Cardiac septum (tissue), 1 donor: ENCODE data around the gene AMFR. TPM values are rescaled to one million over a fixed set of nuclear protein-coding genes. Genes with fewer than 3 reads are reported as not detected.

Source experiments
- DNase-seq: peaks from one replicate; pipeline ENCODE4 v3.0.0-alpha.2; 2020; ENCODE audit warnings: low spot score
- intact Hi-C: fragments of 100-400 bp; cut with DNase I; formaldehyde crosslinking; loops from one replicate; pipeline ENCODE4 v1.14.0; 2022
- total RNA-seq: library from RNA; stranded (reverse); fragmentation: NEBNext Ultra II Directional; extraction: Animal tissue kit (Norgen Biotek cat#: 25700); gene quantifications from one replicate; pipeline ENCODE4 v1.2.1, GENCODE V29; 2021
- donor health status: DM: no; HTN: no; CAD: no.

The AMFR gene
- total RNA-seq, 1 donor from 2014 or later, result 79.4 TPM

GRCh38 chr16:56426585-56426984, 1.2 kb upstream of the AMFR start:
- DNase-seq, result no peak
- intact Hi-C loops, result no loop called here

GRCh38 chr16:56424791-56425438, 430 bp downstream of the AMFR start:
- DNase-seq, result peak; percentile 79
- intact Hi-C loops, result no loop called here

- intact Hi-C loops, result no loop called here
- no peak for DNase-seq
Observed at GRCh38 chr16:56424404-56424764, 961 bp downstream of the AMFR start.

GRCh38 chr16:56423584-56424403, 1.6 kb downstream of the AMFR start:
- DNase-seq, result no peak
- intact Hi-C loops, result no loop called here

- no peak for DNase-seq
- intact Hi-C loops, result no loop called here
Observed at GRCh38 chr16:56422896-56423441, 2.4 kb downstream of the AMFR start.

GRCh38 chr16:56421976-56422669, 3.2 kb downstream of the AMFR start:
- no peak for DNase-seq
- intact Hi-C loops, result no loop called here

- intact Hi-C loops, result no loop called here
- DNase-seq, result no peak
Observed at GRCh38 chr16:56421313-56421712, 4.0 kb downstream of the AMFR start.

GRCh38 chr16:56420613-56421012, 4.7 kb downstream of the AMFR start:
- DNase-seq, result no peak
- intact Hi-C loops, result no loop called here

GRCh38 chr16:56419740-56420548, 5.4 kb downstream of the AMFR start:
- intact Hi-C loops, result no loop called here
- DNase-seq, result no peak

GRCh38 chr16:56417138-56417537, 8.2 kb downstream of the AMFR start:
- intact Hi-C loops, result no loop called here
- DNase-seq, result no peak

- intact Hi-C loops, result no loop called here
- DNase-seq, result no peak
Observed at GRCh38 chr16:56415875-56416274, 9.5 kb downstream of the AMFR start.

- DNase-seq, result no peak
- intact Hi-C loops, result no loop called here
Observed at GRCh38 chr16:56414366-56414765, 11.0 kb downstream of the AMFR start.

- no peak for DNase-seq
- intact Hi-C loops, result no loop called here
Observed at GRCh38 chr16:56413381-56413780, 12.0 kb downstream of the AMFR start.

- intact Hi-C loops, result no loop called here
- DNase-seq, result no peak
Observed at GRCh38 chr16:56411624-56412023, 13.7 kb downstream of the AMFR start.

- intact Hi-C loops, result no loop called here
- no peak for DNase-seq
Observed at GRCh38 chr16:56411123-56411522, 14.2 kb downstream of the AMFR start.

GRCh38 chr16:56409195-56409594, 16.1 kb downstream of the AMFR start:
- intact Hi-C loops, result no loop called here

GRCh38 chr16:56408379-56409098, 16.8 kb downstream of the AMFR start:
- DNase-seq, result no peak
- intact Hi-C loops, result no loop called here

More at GRCh38 chr16:56409195-56409594, 16.1 kb downstream of the AMFR start:
- no peak for DNase-seq

- DNase-seq, result no peak
- intact Hi-C loops, result no loop called here
Observed at GRCh38 chr16:56405977-56406672, 19.2 kb downstream of the AMFR start.
